HG03175 (cell line): ENCODE data around the gene POLE2.
"Not testable (repeated sequence)": the region's sequence is repeated elsewhere in the genome, so short reads cannot be mapped to it uniquely, and the experiment has no call there.

ENCODE experiments used
- ATAC-seq: cut with Tn5 transposase; IDR thresholded peaks from one replicate; pipeline ENCODE4 v1.9.1; 2021; ENCODE audit warnings: mild to moderate bottlenecking, moderate library complexity; ENCODE audit not compliant: unreplicated experiment

The POLE2 gene

GRCh38 chr14:49619730-49620129 is 68.3 kb downstream of the POLE2 start:
- ATAC-seq = no peak

DNA sequence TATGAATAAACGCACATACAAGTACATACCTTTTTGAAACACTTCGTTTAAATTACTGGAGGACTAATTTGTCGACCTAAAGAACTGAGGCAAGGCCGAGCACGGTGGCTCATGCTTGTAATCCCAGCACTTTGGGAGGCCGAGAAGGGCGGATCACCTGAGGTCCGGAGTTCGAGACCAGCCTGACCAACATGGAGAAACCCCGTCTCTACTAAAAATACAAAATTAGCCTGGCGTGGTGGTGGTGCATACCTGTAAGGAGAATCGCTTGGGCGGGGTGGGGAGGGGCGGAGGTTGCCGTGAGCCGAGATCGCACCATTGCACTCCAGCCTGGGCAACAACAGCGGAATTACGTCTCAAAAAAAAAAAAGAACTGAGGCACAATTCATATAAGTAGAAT is 68.7 kb downstream of the POLE2 start:
- not testable (repeated sequence) for ATAC-seq

GRCh38 chr14:49617852-49618519 is 70.0 kb downstream of the POLE2 start:
- no peak for ATAC-seq

DNA sequence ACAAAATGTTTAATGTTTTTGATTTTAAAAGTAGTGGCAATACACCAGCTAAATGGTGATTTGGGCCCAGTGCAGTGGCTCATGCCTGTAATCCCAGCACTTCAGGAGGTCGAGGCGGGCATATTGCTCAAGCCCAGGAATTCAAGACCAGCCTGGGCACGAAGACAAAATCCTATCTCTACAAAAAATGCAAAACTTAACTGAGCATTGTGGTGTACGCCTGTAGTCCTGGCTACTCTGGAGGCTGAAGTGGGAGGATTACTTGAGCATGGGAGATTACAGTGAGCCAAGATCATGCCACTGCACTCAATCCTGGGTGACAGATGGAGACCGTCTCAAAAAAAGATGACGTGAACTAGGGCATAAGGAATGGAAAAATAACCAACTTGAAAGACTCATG is 72.2 kb downstream of the POLE2 start:
- ATAC-seq = no peak

GRCh38 chr14:49614196-49614595 is 73.8 kb downstream of the POLE2 start:
- no peak for ATAC-seq

DNA sequence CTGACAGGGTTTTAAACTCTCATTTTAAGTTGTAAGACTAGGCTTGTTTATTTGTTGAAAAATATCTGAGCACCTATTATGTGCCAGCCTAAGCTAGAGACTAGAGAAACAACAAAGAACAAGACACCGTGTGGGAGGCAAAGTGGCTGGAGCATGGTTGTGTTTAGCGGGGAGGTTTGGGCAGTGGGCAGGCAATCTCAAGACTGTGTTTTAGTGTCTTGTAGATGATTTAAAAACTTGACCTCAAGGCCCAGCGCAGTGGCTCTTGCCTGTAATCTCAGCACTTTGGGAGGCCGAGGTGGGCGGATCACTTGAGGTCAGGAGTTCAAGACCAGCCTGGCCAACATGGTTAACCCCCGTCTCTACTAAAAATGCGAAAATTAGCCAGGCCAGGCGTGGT is 75.3 kb downstream of the POLE2 start:
- no peak for ATAC-seq

GRCh38 chr14:49612251-49612650 is 75.8 kb downstream of the POLE2 start:
- no peak for ATAC-seq

- no peak for ATAC-seq
These were observed 80.4 kb downstream of the POLE2 start for GRCh38 chr14:49607583-49607982.

DNA sequence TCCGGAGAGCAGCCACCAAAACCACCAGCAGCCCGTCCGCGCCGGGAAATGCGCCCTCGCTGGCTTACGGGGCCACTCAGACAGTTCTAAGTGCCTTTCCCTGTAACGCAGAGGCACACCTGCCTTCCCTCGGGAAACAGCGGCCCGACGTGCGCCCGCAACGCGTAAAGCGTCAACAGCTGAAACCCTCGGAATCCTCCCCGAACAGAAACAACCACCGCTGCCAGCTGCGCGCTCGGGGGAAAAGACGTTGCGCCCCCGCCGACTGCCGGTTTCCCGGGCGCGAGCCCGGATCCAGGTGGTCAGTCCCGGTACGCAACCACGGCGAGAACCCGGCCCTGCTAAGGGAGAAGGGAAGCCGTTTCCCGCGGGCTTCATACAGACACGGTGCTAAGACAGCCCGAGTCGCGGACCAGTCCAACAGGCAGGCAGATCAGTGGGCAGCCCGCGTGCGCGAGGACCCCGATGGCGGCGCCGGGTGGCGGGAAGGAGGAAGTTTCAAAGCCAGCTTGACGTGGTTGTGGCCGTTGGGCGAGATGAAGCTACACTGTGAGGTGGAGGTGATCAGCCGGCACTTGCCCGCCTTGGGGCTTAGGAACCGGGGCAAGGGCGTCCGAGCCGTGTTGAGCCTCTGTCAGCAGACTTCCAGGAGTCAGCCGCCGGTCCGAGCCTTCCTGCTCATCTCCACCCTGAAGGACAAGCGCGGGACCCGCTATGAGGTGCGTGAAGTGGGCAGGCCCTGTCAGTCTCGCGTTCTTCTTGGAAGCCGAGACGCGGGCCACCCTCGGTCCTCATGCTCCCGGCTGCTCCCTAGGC is 89.3 kb downstream of the POLE2 start, which contains the start of gene LRR1:
LRR1 (plus strand) TSS at position 456 of the 816 bp plus-strand sequence; CDS start at position 537, 81 bp downstream.
- ATAC-seq = peak; percentile 58

GRCh38 chr14:49598189-49598484 is 89.9 kb downstream of the POLE2 start:
- ATAC-seq = no peak

DNA sequence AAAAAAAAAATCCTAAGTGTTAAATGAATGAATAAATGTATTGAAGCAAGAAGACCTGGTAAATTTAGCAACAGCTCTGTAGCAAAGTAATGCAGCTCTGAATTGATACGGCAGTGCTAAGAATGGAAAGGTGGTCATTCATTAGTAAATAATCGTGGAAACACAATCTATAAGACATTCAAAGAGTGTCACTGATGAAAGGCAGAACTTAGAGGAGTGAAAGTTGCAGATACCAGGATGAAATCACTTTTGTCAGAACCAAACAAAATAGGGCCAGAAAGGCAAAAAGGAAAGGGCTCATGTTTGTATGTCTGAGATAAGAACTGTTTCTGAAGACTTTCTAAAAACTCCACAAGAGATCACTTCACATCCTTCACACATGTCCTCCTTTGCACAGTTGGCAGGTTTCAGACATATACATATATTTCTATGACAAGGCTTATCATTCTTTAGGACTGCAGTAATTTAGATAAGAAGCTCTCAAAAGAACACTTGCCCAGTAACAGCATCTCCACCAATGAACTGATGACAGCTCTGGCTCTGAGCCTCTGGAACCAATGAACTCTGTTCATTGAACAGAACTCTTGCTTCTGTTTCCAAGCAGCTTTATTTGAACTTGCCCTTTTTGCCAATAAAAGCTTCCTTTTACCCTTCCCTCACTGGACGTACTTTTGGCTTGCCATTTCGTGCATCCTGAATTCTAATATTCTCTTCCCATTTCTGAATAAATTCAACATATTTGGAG is 93.5 kb downstream of the POLE2 start:
- ATAC-seq = no peak
